ENCODE results near the gene UMODL1.

- TF ChIP-seq CTCF (conservative IDR thresholded peaks at IDR 0.05) (no peak), ZFX (IDR thresholded peaks at IDR 0.05) (no peak)
Observed at GRCh38 chr21:42037943-42038342, 33.2 kb upstream of the UMODL1 start.
